Colon (tissue), 2 donors: ENCODE measurements around the gene ATXN7L1.
"Not testable (repeated sequence)": the region's sequence is repeated elsewhere in the genome, so short reads cannot be mapped to it uniquely, and the experiment has no call there.

Experiments used
- FAIRE-seq: peaks from 2 replicates; lab custom pipeline; 2012; peaks lifted over from hg19 to GRCh38; lab: Jason Lieb, UNC
- donor health status: control.
- donor health status: control.

The ATXN7L1 gene

GRCh38 chr7:105743351-105744090 is 132.9 kb downstream of the ATXN7L1 start:
- FAIRE-seq, result no peak

DNA sequence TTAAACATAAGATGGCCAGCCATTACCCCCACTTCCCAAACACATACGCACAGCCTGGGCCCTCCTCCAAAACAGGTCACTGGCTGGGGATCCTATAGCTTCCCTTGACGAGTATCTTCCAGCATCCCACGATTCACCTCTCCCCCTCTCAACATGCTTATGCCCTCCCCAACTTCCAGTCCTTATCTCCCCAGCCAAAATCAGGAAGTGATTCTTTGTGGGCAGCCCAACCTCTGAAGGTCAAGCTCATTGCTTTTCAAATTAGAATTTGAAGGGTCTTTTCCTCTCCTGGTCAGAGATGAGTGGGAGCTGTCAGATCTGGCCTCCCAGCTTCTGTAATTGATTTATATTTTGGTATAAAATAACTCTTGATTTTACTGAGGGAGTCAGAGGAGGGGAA is 133.6 kb downstream of the ATXN7L1 start:
- FAIRE-seq, result no peak

- no peak for FAIRE-seq
Observed at GRCh38 chr7:105741982-105742381, 134.4 kb downstream of the ATXN7L1 start.

GRCh38 chr7:105738133-105738532 is 138.3 kb downstream of the ATXN7L1 start:
- FAIRE-seq, result no peak

DNA sequence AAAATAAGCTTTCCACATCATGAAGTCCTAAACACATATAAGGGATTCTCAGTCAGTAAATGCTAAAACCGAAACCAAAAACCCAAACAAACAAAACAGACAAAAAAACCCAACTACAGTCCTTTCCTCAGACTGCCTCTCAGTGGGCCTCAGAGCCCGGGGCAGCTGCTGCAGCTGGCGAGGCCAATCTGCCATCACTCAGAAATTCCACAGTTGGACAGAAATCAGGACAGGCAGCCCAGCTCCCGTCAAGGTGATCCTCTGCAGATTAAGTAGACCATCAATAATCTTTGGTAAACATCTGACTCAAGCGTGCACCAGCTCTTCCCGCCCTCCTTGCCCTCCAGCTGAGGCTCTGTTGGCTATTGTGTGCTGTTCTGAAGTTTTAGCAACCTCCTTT is 142.2 kb downstream of the ATXN7L1 start:
- FAIRE-seq, result no peak

- FAIRE-seq, result no peak
Observed at GRCh38 chr7:105731042-105731441, 145.4 kb downstream of the ATXN7L1 start.

GRCh38 chr7:105728028-105728427 is 148.4 kb downstream of the ATXN7L1 start:
- no peak for FAIRE-seq

- no peak for FAIRE-seq
Observed at GRCh38 chr7:105724688-105725087, 151.7 kb downstream of the ATXN7L1 start.

- FAIRE-seq, result no peak
Observed at GRCh38 chr7:105723572-105723971, 152.8 kb downstream of the ATXN7L1 start.

- no peak for FAIRE-seq
Observed at GRCh38 chr7:105721571-105722104, 154.8 kb downstream of the ATXN7L1 start.

DNA sequence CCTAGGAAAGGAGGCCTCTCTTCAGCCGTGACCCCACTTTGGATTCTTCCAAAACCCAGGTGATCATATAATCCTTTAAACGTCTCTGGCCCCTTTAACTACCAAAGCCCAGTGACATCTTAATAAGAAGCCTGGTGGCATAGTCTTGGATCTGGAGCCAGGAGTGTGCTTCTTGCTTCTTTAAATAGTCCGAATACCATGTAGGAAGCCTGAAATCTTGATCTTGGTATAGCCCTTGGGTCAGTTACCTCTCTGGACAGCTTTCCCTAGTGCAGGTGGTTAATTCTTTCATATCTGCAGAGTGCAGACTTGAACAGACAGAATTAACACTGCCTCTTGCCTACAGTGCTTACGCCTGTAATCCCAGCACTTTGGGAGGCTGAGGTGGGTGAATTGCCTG is 156.5 kb downstream of the ATXN7L1 start:
- no peak for FAIRE-seq

- FAIRE-seq, result no peak
Observed at GRCh38 chr7:105719395-105719794, 157.0 kb downstream of the ATXN7L1 start.

DNA sequence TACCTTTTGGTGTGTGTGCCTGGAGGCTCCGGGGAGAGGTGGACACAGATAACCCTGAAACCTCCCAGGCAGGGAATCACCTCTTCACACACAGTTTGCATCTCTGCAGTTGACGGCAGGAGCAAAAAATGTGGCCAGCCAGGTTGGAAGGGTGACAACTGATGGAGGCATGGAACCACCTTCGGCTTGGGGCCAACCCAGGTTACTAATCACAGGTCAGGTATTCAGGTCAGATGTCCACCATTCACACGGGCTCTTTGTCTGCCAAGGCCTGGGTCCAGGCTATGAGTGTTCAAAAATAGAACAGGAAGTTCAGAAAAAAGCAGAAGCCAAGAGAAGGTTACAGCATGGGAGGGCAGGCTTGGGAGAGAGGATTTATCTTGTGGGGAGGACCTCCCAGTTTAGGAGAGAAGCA is 157.9 kb downstream of the ATXN7L1 start:
- no peak for FAIRE-seq

GRCh38 chr7:105715528-105715927 is 160.9 kb downstream of the ATXN7L1 start:
- FAIRE-seq, result no peak

GRCh38 chr7:105713488-105714465 is 162.6 kb downstream of the ATXN7L1 start:
- FAIRE-seq, result no peak

- FAIRE-seq, result no peak
Observed at GRCh38 chr7:105712877-105713276, 163.5 kb downstream of the ATXN7L1 start.

DNA sequence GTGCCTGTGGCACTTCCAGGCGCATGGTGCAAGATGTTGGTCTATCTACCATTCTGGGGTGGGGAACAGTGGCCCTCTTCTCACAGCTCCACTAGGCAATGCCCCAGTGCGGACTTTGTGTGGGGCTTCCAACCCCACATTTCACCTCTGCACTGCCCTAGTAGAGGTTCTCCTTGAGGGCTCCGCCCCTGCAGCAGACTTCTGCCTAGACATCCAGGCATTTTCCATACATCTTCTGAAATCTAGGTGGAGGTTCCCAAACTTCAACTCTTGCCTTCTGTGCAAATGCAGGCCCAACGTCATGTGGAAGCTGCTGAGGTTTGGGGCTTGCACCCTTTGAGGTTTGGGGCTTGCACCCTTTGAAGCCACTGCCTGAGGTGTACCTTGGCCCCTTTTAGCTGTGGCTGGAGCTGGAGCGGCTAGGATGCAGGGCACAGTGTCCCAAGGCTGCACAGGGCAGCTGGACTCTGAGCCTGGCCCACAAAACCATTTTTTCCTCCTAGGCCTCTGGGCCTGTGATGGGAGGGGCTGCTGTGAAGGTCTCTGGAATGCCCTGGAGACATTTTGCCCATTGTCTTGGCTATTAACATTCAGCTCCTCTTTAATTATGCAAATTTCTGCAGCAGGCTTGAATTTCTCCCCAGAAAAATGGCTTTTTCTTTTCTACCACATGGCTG is 164.5 kb downstream of the ATXN7L1 start:
- FAIRE-seq, result no peak

- FAIRE-seq, result not testable (repeated sequence)
Observed at GRCh38 chr7:105710720-105711119, 165.7 kb downstream of the ATXN7L1 start.

- no peak for FAIRE-seq
Observed at GRCh38 chr7:105708763-105709080, 167.7 kb downstream of the ATXN7L1 start.

DNA sequence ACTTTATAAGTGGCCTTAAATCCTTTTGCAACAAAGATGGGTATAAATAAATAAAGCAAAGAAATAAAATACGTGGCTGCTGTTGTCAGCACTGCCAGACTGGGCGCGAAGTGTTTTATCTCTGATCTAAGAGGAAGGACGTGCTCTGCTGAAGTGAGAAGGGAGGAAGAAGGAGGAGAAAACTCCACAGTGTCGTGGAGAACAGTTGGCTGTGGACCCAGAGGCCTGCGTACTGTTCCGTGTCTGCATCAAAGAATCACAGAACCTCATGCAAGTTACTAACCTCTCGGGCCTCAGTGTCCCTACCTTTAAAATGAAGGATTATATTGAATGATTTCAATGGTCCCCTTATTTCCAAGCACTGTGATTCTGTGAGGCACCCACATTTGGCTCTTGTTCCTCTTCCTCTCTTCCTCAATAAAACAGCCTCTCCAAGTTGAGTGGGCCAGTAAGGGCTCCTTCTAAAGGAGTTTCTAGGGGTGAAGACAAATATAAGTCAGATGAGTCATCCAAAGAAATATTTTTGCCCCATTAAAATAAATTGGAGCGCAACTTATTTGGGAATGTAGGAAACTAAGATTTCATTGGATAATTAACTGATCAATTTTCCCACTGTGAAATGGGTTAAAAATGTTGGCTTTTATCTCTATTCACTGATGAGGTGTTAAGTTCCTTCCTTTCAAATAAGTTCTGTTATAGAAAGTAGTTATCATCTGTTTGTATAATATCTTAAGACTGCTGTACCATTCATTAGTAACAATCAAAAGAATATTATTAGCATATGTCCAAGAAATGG is 168.2 kb downstream of the ATXN7L1 start:
- FAIRE-seq, result no peak

DNA sequence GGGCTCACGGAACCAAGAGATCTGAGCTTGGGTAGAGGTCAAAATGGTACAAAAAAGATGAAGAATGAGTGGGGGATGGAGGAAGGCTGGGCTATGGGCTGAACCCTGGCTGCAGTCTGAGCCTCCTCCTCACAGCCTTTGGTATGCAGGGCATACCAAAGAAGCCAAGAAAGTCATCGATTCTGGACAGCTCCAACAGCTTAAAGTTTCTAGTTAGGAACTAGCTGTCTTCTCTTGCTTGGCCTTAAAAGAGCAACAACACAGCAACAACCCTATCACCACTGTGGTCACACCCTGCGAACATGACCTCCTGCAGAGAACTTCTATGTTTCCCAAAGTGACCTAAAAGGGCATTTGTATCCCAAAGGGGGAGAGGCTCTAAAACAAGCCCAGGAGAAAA is 169.0 kb downstream of the ATXN7L1 start:
- FAIRE-seq, result no peak

DNA sequence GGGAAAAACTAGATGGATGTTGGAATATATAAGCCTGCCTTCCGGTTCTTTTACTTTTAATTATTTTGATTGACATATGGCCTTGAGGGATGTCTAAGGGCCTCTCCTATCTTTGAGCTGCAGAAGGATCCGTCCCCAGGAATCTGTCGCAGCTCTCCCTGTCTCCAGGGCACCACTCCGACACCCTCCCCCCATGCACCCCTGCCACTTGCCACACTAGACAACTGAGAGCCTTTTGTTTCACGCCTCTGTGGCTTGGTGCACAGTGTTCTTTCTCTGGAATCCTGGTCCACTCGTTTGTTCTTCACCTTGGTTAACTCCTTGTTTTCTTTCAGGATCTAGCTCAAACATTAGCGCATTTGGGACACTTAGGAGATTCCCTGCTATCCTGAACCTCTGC is 171.0 kb downstream of the ATXN7L1 start:
- no peak for FAIRE-seq
